ENCODE results near the gene MYO9B.

GRCh38 chr19:17111766-17112165 lies 36.2 kb downstream of the MYO9B start:
- TF ChIP-seq POLR2AphosphoS5 (IDR thresholded peaks at IDR 0.05; ENCODE audit: low read depth, low read length) (no peak), POLR2A (IDR thresholded peaks at IDR 0.05; ENCODE audit: low read depth, low read length) (no peak; the same call in 1 of the 2 replicates), TAF1 (IDR thresholded peaks at IDR 0.05; ENCODE audit: borderline replicate concordance, low read depth, low read length) (no peak)
